Stomach (tissue), 9 donors: ENCODE results near the gene TEKTIP1. TPM values are rescaled to one million over a fixed set of nuclear protein-coding genes. Genes with fewer than 3 reads are reported as not detected.

Source experiments
- DNase-seq, 2 donors: peaks; one replicate each; pipeline versions ENCODE4 v3.0.0 to v3.0.0-alpha.2; 2013 to 2019
- H3K27ac ChIP-seq, 5 donors: fragments of 200-600 bp in 4 of 5; sonication (generic) in 4 of 5; one replicate each; pipeline ENCODE4 v1.5.1; 2013 to 2019; ENCODE audit warnings: mild to moderate bottlenecking in 1 of 5, moderate library complexity in 1 of 5
- H3K27me3 ChIP-seq, 3 donors: fragments of 200-600 bp; sonication (generic); one replicate each; pipeline ENCODE4 v1.5.1; 2017 to 2019; ENCODE audit warnings: mixed run types in 1 of 3
- H3K36me3 ChIP-seq, 4 donors: fragments of 200-600 bp; sonication (generic); 1 replicate in 3 of 4; 2 replicates in 1 of 4; pipeline ENCODE4 v1.5.1; 2016 to 2019
- H3K4me1 ChIP-seq, 4 donors: fragments of 200-600 bp; sonication (generic); one replicate each; pipeline ENCODE4 v1.5.1; 2016 to 2019
- H3K4me3 ChIP-seq, 4 donors: fragments of 200-600 bp; sonication (generic) in 3 of 4; one replicate each; pipeline ENCODE4 v1.5.1; 2016 to 2019; ENCODE audit warnings: mild to moderate bottlenecking in 1 of 4
- H3K9me3 ChIP-seq, 4 donors: fragments of 200-600 bp; sonication (generic); one replicate each; pipeline ENCODE4 v1.5.1; 2016 to 2019
- CTCF ChIP-seq, 7 experiments: fragments of 450-650 bp in 4 of 7; fragments of 200-600 bp in 3 of 7; sonication (generic) in 3 of 7; IDR thresholded peaks; one replicate each; pipeline ENCODE4 v1.5.1; 2016 to 2019; ENCODE audit warnings: antibody characterized with exemption in 7 of 7, control low read depth in 2 of 7, mild to moderate bottlenecking in 1 of 7
- EP300 ChIP-seq: sonication (generic); formaldehyde crosslinking; IDR thresholded peaks from one replicate; pipeline ENCODE4 v1.6.1; 2017; ENCODE audit warnings: antibody characterized with exemption
- POLR2A ChIP-seq, 4 donors: fragments of 450-650 bp; IDR thresholded peaks; one replicate each; pipeline ENCODE4 v1.6.1; 2016; ENCODE audit warnings: antibody characterized with exemption in 4 of 4, control low read depth in 2 of 4, mild to moderate bottlenecking in 1 of 4, moderate library complexity in 1 of 4
- POLR2AphosphoS5 ChIP-seq, 3 donors: sonication (generic); formaldehyde crosslinking; IDR thresholded peaks; one replicate each; pipeline ENCODE4 v1.6.1; 2016; ENCODE audit warnings: antibody characterized with exemption in 3 of 3
- WGBS, 5 donors: extraction: QIAGEN DNeasy Blood & Tissue Kit in 3 of 5; methylation state at CpG; one replicate each; pipeline versions ENCODE4 v1.1.5 to v1.1.7; 2013 to 2018; 5-methylcytosine and 5-hydroxymethylcytosine counted together
- intact Hi-C: fragments of 100-400 bp; cut with DNase I; formaldehyde crosslinking; loops from one replicate; pipeline ENCODE4 v1.15.1; 2023; ENCODE audit warnings: low total_unique reads
- polyA plus RNA-seq, 3 donors: library from polyadenylated mRNA; stranded (reverse); fragments of 200-250 nt; gene quantifications; one replicate each; pipeline ENCODE4 v1.2.3, GENCODE V29; 2013
- total RNA-seq, 5 donors: library from RNA; depleted of rRNA; stranded (reverse); fragments of >200 nt; gene quantifications; one replicate each; pipeline versions ENCODE4 v1.1.0 to v1.2.3, GENCODE V29; 2014 to 2016
- donor health status: healthy with polysubstance abuse.
- donor health status: Bipolar disorder and iron deficiency.
- donor health status: healthy.

The TEKTIP1 gene
- total and polyA plus RNA-seq, 8 donors: 0.28 to 1.00 TPM; not detected in 6

GRCh38 chr19:3570606-3571011 lies 31.6 kb downstream of the TEKTIP1 start:
- TF ChIP-seq POLR2A (IDR thresholded peaks at IDR 0.05) (no peak), CTCF (IDR thresholded peaks at IDR 0.05) (no peak), POLR2AphosphoS5 (IDR thresholded peaks at IDR 0.05) (no peak), EP300 (no peak)
- Histone ChIP-seq H3K36me3 (peaks cover 0 to 13% (median 11%) of the 10 kb centered on the region in 4 donors), H3K27ac (no peak overlapping the region), H3K27me3 (no peaks in the 10 kb centered on the region), H3K9me3 (no peaks in the 10 kb centered on the region), H3K4me3 (no peak overlapping the region), H3K4me1 (peaks cover 15 to 36% (median 25%) of the 10 kb centered on the region in 4 donors)
- DNase-seq: no peak
- WGBS, 5 donors: 79 to 87% (median 84%) methylated on average over 7 of the region's 7 CpGs
- intact Hi-C loops: no loop called here

GRCh38 chr19:3572132-3572854 lies 33.3 kb downstream of the TEKTIP1 start:
- DNase-seq: peak; percentile 100
- Histone ChIP-seq H3K4me1 (peaks cover 23 to 51% (median 39%) of the 10 kb centered on the region in 4 donors), H3K27ac (peak overlapping the region; percentile 47 to 93 (median 87)), H3K36me3 (peaks cover 0 to 24% (median 11%) of the 10 kb centered on the region in 4 donors), H3K4me3 (peak overlapping the region; percentile 89 to 97 (median 91)), H3K27me3 (no peaks in the 10 kb centered on the region), H3K9me3 (no peaks in the 10 kb centered on the region)
- TF ChIP-seq POLR2AphosphoS5 (IDR thresholded peaks at IDR 0.05) (peak in 1 of 3 donors; percentile 69), POLR2A (IDR thresholded peaks at IDR 0.05) (no peak)
- intact Hi-C loops: no loop called here
- 2 to 14% (median 3%) methylated on average over 7 to 48 of the region's 48 CpGs for WGBS, 5 donors

GRCh38 chr19:3572855-3573161 lies 33.8 kb downstream of the TEKTIP1 start, which contains the start of gene HMG20B:
HMG20B (plus strand) TSS chr19:3572944; CDS start chr19:3573310, 366 bp downstream.
- H3K4me1 ChIP-seq: peaks cover 23 to 51% (median 40%) of the 10 kb centered on the region in 4 donors
- H3K4me3 ChIP-seq: peak within 1 kb of the TSS; percentile 89 to 97 (median 91)
- peak within 1 kb of the TSS; percentile 81 to 93 (median 87) for H3K27ac ChIP-seq
- DNase-seq: no peak
- no peaks in the 10 kb centered on the region for H3K27me3 ChIP-seq
- intact Hi-C loops: no loop called here
- H3K36me3 ChIP-seq: peaks cover 0 to 24% (median 14%) of the 10 kb centered on the region in 4 donors
- 0 to 1% (median 0%) methylated on average over 18 to 30 of the region's 30 CpGs; no CpG with 5 or more reads in 1 of the 5 donors for WGBS, 5 donors
- no peaks in the 10 kb centered on the region for H3K9me3 ChIP-seq
- TF ChIP-seq EP300: no peak
- no peak for TF ChIP-seq POLR2A (IDR thresholded peaks at IDR 0.05)
- no peak for TF ChIP-seq CTCF (IDR thresholded peaks at IDR 0.05)
- no peak for TF ChIP-seq POLR2AphosphoS5 (IDR thresholded peaks at IDR 0.05)

- intact Hi-C loops: no loop called here
- TF ChIP-seq POLR2AphosphoS5 (IDR thresholded peaks at IDR 0.05): no peak
- TF ChIP-seq POLR2A (IDR thresholded peaks at IDR 0.05): no peak
- TF ChIP-seq EP300: no peak
- no peak for TF ChIP-seq CTCF (IDR thresholded peaks at IDR 0.05)
- Histone ChIP-seq H3K36me3 (peaks cover 0 to 24% (median 18%) of the 10 kb centered on the region in 4 donors), H3K4me1 (peaks cover 23 to 51% (median 40%) of the 10 kb centered on the region in 4 donors), H3K27ac (peak overlapping the region; percentile 81 to 93 (median 87)), H3K4me3 (peak overlapping the region; percentile 89 to 97 (median 91)), H3K9me3 (no peaks in the 10 kb centered on the region), H3K27me3 (no peaks in the 10 kb centered on the region)
- 1 to 2% (median 1%) methylated on average over 25 to 60 of the region's 60 CpGs for WGBS, 5 donors
- peak; percentile 33 to 62 for DNase-seq
Observed at GRCh38 chr19:3573162-3573857, 34.3 kb downstream of the TEKTIP1 start.
